Fibroblast of skin of abdomen (primary cell): ENCODE measurements around the gene METTL16.
A peak's percentile ranks its signal among the peaks of the same experiment; 100 is the strongest.

Experiments
- DNase-seq: peaks from one replicate; pipeline ENCODE4 v3.0.0-alpha.2; 2013

METTL16 gene

DNA sequence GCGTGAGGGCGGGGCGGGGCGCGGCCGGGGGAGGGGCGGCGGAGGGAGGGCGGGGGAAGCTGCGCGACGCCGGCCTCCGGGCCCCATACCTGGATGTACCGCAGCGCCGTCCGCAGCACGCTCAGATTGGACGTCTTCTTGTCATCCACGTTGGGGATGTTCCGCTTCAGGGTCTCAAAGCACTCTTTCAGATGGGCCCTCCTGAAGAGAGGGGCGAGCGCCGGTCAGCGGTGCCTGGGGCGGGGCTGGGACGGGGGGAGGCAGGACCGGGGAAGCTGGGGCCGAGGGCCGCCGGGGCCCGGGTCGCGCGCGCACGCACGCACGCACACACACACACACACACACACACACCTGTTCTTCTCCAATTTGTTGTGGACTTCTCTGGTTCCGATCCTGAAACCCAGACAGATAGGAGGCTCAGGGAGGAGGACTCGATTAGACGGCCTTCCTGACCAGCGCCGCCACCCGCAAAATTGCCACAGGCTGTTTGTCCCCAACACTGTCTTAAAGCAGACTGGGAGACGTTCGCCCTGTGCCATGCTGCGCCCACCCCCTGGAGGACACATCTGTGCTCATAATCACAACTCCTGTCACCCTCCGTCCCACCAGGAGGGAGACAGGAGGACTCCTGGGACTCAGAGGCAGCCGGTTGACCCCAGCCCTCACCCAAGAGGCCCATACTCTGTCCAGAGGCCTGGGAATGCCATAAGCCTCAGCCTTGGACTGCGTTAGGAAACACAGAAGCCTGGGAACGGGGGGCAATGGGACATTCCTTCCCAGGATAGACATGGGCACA is 117.5 kb downstream of the METTL16 start:
- no peak for DNase-seq

DNA sequence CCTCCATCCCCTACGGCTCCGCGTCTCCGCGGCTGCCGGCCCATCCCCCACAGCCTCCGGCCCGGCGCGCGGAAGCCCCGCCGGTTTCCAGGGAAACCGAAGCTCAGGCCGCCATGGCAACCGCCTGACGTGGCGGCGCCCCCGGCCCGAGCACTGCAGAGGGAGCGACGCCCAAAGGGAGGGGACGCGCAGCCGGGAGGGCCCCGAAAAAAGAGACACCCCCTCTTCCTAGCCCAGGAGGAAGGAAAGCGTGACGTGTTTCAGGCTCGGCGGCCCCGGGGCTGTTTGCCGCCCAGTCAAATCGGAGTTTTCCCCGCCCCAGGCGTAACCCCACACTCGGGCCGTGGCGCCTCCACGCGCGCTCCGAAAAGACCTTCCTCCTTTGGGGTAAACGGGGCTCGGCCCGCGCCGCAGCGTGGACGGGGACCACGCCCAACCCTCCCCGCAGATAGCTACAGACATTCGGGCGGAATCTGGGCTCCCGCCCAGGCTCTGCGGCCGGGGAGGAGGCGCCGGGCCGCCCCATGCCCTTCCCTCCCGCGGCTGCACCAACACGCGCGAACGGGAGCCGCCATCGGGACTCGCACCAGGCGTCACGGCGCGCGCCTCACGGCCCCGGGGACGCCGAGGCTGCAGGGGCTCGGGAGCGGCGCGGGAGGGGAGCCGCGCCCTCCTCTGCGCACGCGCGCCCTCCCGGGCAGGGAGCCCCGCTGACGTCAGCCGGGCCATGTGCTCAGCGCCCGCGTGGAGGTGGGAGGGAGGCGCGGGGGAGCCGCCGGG is 118.3 kb downstream of the METTL16 start:
- peak; percentile 89 for DNase-seq

DNA sequence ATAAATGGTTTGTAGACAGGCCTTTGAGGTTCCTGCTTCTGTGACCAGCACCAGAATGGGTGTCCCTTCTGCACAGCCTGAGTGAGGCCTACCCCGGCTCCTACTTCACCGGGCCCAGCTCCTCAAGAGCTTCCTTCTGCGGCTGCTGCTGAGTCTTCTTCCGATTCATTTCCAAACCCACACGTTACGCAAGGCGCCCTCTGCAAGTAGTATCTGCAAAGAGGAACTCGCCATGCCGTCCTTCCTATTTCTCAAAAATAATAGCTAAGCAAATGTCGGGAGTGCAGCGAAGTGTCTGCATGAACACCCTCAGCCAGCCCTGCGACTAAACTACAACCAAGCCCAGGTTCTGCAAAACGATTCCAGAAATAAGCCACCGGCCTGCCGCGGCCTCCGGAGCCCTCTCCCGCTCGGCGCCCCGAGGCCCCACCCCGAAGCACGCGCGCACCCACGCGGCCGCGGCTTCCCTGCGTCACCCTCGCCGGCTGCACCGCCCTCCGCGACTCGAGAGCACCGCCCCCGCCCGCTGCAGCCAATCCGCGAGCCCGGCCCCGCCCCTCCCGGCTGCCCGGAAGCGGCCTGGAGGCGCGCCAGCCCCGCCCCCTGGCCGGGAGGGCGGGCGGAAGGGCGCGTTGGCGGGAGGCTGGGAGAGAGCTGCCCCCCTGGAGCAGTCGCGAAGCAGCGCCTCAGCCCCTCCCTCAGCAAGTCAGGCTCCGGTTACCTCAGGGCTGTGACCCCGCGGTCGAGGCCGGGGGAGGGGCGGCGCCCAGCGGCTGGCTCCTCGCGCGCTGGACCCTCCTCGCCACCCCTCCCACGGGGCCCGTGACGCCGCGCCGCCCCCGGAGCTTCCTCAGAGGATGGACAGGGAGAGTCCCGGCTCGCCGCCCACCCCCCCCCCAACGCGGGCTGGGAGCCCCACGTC is 119.2 kb downstream of the METTL16 start:
- DNase-seq = peak; percentile 96

DNA sequence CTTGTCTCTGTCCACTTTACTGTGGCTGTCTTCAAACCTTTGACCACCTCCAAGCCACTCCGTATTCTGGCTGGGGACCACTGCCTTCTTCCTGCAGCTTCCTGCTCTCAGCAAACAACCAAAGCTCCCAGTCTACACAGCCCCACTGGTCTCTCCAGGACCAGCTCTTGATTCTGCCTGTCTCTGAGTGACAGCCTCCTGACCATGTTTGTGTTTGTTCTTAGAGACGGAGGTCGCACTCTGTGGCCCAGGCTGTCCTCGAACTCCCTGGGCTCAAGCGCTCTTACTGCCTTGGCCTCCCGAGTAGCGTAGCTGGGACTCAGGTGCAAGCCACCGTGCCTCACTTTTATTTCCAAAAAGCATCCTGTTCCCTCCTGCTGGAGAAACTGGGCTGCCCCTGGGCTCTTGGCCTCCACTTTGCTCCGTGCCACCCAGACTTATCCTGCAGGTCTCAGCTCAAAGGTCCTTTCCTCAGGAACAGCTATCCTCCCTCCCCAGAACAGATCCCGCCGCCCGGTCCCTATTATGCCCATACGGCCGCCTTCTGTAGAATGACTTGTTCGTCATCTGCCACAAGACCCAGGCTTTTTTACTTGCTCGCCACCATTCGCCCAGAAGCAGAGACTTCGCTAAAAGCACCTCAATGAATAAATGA is 120.0 kb downstream of the METTL16 start:
- no peak for DNase-seq

DNA sequence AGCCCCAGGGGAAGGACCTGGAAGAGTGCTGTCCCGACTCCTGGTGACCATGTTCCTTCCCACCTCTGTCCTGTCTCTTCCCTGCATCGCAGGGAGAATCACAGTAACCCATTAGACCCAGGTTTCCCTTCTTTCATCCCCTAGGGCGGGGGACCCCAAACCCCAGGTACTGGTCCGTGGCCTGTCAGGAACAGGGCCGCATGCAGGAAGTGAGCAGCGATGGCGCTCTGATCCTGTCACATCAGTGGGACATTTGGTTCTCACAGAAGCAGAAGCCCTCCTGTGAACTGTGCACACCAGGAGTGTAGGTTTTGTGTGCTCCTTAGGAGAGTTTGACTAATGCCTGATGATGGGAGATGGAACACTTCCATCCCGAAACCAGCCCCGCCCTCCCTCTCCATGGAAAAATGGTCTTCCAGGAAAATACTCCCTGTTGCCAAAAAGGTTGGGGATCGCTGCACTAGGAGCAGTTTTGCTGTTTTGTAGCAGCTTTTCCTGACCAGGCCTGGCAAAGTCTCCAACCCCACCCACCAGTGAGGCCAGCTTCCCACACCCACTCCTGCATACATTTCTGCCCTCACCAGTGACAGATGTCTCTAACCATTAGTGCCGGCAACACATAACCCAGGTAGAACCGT is 121.4 kb downstream of the METTL16 start:
- DNase-seq = no peak

DNA sequence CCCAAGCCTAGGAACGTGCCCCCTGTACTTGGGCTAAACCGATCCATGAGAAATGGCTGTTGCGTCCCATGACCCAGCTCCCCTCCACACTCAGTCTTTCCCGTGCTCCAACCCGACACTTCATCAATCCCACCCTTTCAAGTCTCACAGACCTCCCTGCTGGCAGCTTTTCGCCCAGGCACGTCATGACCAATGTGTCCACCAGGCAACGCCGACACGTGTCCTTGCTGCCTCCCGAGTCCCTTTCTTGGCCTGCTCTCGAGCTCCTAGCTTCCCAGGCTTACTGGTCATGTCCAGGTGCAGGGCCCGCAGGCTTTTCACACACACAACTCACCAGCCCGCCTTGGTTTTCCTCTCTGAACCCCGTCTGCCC is 123.0 kb downstream of the METTL16 start:
- no peak for DNase-seq

DNA sequence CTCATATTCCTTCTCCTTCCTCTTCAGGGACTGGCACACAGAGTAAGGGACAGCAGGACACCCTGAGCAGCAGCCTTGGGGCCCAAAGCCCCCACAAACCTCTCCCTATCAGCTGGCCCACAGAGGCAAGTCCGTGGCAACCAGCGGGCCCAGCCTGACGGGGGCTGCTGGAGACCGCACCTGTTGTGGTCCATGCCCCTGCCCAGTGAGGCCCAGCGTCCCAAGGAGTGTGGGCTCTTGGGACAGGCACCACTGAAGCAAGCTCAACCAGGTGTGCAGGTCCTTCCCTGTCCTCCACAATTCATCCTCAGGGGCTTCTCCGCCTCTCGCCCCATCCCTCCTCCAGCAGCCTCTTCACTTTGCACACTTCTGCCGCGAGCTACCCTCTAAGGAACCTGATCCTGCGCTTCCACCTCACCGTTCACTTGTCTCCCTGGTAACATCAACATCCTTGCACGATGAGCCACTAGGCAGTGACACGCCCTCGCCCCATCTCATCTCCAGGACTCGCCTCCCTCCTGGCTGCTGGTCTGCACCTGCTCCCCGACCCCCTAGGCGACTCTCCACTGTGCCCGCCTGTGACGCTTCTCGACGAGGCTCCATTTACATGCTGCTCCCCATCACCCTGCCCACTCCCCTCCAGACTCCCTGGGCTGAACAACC is 123.5 kb downstream of the METTL16 start:
- DNase-seq = no peak

DNA sequence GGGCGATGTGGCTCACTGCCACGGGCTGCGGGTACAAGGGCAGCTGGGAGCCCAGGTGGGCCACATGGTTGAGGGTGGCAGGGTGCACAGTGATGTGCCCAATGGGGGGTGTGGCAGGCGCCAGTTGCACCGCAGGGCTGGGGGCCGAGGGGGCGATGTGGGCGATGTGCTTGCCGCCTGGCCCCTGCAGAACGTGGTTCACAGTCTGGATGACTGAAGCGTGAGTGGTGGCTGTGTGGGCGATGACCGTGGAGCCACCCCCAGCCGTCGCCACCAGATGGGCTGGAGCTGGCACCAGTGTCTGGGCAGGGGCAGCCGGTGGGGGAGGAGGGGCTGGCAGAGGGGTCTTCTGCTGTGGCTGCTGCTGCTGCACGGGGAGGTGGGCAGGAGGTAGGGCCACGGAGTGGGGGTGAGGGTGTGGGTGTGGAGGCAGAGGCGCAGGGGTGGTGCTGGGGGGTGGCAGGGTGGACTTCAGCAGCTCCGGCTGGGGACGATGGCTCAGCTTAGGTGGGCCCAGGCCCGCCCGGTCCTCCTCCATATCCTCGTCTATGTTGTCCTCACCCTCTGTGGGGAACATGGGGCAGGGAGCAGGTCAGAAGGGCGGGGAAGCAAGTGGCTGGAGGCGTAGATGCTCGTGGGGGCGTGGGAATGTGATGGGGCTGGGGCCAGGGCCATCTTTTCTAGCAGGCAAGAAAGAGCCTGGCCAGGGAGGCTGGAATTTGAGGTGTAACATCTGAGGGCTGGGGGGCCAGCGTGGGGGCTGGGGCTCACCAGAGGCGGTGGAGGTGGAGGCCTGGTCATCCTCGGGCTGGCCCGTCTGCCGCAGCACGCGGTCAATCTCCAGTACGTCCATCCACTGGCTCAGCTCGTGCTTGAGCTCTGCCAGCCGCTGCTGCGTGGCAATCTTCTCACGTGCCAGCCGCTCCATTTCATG is 124.3 kb downstream of the METTL16 start:
- DNase-seq = no peak

DNA sequence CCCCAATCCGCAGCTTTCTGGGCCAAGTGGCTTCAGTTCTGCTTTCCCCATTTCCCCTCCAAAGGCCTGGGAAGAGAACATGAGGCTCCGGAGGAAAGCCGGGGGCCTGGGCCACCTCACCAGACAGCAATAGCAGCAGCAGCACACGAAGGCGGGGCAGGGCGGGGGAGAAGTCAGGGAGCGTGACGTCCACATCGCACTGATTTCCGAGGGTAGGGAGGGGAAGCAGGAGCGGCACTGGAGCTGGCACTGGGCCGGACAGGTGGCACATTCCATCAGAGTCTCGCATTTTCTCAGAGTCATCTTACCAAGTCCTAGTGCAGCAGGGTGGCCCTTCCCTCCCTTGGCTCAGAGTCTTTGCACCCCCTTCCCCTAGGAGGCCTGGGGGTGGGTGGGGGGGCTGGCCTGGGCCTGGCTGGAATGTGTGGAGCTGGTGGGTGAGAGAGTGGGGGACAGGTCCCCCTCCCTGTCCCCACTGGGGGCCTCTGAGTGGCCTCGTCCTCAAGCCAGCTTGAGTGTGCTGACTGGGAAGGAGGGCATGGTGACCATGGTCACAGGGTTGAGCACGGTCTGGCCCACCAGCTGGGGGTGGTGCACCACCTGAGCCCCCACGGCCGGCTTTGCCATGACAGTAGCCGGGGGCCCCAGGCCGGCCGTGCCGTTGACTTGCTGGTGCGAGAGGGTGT is 125.1 kb downstream of the METTL16 start:
- DNase-seq = no peak

DNA sequence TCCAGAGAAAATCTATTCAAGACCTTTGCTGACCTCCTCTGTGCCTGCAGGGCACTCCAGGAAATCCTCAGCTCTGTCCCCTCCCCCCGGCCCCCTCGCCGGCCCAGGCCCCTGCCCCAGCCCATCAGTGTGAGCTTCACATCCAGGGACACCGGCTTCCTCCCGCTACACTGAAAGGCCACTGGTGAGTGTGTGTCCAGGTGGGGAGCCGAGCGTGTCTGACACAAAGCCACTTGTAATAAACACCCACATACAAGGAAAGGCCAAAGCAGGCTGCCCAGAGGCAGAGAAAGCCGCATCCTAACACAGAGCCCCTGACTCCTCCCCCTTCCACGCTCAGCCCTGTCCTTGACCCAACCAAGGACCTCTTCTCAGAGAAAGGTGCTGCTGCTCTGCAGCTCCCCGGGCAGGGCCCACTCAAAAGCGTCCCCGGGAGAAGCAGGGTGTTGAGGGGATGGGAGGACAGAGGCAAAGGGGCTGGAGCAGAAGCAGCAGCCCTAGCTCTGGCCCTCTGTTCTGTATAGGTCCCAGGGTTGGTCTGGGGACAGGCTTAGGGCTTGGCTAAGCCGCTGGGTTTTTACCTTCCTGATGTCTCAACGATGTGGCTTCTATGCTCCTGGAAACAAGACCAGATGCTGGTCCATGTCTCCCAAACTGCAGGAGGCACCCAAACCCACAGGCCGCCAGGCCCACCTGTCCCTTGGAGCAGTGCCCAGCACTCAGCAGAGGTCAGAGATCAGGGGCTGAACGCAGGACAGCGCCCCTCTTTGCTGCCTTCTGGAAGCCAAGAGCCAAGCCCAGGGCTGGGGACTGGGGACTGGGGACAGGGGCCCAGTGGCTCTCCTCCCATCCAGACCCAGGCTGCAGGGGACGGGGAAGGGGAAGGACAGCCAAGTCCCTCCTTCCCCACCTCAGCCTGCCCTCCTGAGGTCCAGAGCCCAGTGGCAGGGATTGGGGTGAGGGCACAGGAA is 126.2 kb downstream of the METTL16 start:
- no peak for DNase-seq

DNA sequence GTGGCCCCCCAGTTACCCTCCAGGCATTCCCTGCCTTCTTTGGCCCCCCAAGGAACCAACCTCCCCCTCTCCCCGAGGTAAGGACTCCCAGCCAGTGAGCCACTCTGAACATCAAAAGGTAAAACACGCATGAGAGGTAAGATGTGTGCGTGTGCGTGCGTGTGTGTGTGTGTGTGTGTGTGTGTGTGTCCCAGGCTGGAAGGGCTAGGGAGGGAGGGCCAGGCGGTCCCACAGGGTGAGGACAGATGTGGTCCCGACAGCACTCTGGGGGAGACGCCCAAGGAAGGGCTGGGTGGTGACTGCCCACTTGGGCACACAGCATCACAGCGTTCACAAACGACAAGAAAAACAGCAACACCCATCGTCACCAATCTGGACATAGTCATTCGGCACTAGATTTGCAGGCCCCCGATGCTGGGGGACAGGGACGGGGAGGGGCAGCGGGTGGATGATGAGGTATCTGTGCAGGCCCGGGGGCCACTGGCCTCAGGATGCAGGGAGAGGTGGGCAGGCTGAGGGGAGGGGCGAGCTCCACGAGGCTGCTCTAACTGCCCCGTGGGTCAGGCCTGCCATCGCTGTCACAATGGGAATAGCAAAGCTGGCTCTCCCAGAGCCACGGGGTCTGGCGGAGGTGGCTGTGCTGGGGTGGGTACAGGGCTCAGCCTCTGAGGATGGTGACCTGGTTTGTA is 127.1 kb downstream of the METTL16 start:
- no peak for DNase-seq

DNA sequence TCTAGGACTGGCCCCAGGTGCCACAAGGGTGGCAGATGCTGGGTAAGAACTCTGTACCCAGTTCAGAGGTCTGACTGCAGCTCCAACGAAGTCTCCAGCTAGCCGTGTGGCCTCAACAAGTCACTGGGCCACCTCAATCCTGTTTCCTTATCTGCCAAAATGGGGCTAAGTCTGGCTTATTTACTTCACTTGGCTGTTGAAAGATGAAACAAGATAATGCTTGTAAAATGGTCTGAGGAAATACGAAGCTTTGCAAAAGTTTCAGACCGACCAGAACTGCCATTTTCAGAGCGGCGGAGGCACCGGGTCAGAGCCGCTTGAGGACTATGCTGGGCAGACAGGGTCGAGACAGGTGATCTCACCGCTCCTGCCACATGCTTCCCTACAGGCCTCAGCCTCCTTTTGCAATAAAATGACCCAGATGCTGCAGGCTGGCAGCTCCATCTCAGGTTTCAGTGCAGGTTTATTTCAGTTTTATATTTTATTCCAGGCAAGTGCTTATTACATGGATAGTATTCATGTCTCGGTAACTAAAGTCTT is 128.0 kb downstream of the METTL16 start:
- DNase-seq = no peak

DNA sequence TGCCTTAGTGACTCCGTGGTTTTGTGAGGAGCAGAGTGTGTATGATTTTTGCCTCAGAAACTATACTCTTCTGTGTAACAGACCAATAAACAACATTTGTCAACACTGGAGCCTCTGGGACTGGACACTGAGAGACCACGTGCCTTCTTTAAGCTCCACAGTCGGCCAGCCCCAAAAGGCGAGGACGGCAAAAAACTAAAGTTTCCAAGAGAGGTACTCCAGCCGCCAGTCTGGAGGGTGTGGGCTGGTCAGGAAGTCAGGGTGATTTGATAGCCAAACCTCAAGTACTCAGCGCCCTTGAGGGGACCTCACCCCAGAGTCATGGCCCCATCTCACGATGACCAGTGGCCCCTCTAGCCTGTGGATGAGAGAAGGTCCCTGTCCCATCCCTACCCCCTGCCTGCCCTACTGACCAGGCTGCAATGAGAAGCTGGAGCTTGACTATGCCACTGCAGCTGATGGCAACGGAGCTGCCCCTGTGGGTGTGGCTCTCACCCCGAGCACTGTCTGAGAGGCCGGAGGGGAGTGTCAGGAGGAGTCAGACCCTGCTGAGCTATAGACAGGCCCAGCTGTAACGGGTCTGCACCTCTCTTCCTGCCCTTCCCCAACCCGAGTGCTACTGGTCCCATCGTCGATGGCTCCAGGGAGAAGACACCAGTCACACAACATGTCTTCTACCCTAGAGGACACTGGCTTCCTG is 130.6 kb downstream of the METTL16 start:
- DNase-seq = no peak

DNA sequence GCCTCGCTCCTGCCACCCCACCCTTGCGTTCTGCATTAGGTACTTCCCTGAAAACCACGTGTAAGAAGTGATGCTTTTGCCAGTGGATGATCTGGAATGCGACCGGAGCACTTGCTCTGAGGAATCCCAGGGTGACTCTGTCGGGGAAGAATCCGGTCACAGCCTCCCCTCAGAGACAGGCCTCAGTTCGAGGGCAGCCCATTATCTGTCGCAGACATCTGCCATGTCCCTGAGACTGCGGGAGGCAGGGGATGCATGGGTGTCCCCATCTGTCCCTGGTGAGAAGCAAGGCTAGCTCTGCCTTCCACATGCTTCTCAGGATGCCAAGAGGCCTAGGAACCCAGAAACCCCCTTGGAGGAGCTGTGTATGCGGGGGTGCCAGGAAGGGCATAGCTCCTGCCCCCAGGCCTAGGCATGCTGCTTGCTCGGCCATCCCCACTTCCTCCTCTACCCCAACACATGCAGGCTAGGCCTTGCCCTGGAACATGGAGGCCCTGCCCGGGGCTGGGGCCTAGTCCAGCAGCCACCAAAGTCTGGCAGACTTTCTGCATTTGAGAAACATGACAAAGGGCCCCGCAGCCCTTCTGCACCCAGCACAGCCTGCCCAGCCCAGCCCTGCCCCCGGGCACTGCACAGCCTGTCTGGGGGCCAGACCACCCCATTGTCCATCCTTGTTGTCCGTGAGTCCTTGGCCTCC is 131.3 kb downstream of the METTL16 start:
- no peak for DNase-seq

DNA sequence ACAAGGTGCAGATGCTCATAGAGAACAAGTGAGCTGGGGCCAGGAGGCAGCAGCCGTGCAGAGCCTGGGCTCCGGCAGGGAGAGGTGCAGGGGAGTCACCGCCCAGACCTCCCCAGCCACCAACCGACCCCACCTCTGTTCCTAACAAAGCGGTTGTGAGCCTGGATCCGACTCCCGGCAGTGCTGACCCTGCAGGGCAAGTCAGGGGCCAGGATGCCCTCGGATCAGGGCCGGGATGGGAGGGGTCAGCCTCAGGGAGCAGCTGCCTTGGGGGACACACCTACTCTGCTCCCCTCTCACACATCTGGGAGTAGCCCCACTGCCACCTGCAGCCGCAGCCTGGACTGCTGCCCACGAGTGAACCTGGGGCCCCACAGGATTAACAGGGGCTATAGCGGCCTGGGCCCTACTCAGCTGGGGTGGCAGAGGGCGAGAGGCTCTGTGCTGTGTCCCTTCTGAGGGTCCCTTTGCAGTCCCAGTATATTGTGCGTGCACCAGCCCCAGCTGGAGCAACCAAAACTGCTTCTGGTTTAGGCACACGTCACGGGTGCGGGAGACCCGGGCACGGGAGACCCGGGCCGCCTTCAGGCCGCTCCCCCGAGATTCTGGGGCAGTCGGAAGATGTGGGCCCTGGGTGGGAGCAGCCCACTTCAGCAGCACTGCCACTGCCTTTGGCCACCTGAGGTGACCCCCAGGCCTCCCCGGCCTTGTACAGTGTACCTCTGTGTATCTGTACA is 132.0 kb downstream of the METTL16 start:
- DNase-seq = no peak
